HEK293 (cell line): ENCODE measurements around the gene PDE3B.
"Not testable (repeated sequence)": the region's sequence is repeated elsewhere in the genome, so short reads cannot be mapped to it uniquely, and the experiment has no call there.

Source experiments
- KLF10 ChIP-seq: fragments of 450-650 bp; IDR thresholded peaks from 2 replicates; pipeline ENCODE4 v1.5.1; 2018; ENCODE audit warnings: missing biosample characterization, mild to moderate bottlenecking, missing genetic modification characterization
- ZBTB21 ChIP-seq: fragments of 450-650 bp; formaldehyde crosslinking; IDR thresholded peaks from 2 replicates; pipeline ENCODE4 v1.5.1; 2017; ENCODE audit warnings: missing biosample characterization, missing genetic modification characterization
- ZNF354C ChIP-seq: fragments of 450-650 bp; formaldehyde crosslinking; IDR thresholded peaks from 2 replicates; pipeline ENCODE4 v1.5.1; 2016; ENCODE audit warnings: missing biosample characterization, missing genetic modification characterization, low read depth, borderline replicate concordance
- TF ChIP-seq, protein P1 (sequence below): fragments of 450-650 bp; formaldehyde crosslinking; IDR thresholded peaks from 2 replicates; pipeline ENCODE4 v1.5.1; 2016; ENCODE audit warnings: missing biosample characterization, missing genetic modification characterization
- TF ChIP-seq, protein P2 (sequence below): fragments of 450-650 bp; formaldehyde crosslinking; IDR thresholded peaks from 2 replicates; pipeline ENCODE4 v1.5.1; 2016; ENCODE audit warnings: missing biosample characterization, missing genetic modification characterization

DNA sequence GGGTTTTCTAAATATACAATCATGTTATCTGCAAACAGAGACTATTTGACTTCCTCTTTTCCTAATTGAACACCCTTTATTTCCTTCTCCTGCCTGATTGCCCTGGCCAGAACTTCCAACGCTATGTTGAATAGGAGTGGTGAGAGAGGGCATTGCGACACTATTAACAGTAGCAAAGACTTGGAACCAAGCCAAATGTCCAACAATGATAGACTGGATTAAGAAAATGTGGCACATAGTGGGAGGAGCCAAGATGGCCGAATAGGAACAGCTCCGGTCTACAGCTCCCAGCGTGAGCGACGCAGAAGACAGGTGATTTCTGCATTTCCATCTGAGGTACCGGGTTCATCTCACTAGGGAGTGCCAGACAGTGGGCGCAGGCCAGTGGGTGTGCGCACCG, 72.1 kb downstream of the PDE3B start:
- not testable (repeated sequence) for TF ChIP-seq ZBTB21, KLF10, ZNF354C (tag by site-specific recombination)
- TF ChIP-seq, protein P1, sequence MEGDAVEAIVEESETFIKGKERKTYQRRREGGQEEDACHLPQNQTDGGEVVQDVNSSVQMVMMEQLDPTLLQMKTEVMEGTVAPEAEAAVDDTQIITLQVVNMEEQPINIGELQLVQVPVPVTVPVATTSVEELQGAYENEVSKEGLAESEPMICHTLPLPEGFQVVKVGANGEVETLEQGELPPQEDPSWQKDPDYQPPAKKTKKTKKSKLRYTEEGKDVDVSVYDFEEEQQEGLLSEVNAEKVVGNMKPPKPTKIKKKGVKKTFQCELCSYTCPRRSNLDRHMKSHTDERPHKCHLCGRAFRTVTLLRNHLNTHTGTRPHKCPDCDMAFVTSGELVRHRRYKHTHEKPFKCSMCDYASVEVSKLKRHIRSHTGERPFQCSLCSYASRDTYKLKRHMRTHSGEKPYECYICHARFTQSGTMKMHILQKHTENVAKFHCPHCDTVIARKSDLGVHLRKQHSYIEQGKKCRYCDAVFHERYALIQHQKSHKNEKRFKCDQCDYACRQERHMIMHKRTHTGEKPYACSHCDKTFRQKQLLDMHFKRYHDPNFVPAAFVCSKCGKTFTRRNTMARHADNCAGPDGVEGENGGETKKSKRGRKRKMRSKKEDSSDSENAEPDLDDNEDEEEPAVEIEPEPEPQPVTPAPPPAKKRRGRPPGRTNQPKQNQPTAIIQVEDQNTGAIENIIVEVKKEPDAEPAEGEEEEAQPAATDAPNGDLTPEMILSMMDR (tag by site-specific recombination): not testable (repeated sequence)
- TF ChIP-seq, protein P2, sequence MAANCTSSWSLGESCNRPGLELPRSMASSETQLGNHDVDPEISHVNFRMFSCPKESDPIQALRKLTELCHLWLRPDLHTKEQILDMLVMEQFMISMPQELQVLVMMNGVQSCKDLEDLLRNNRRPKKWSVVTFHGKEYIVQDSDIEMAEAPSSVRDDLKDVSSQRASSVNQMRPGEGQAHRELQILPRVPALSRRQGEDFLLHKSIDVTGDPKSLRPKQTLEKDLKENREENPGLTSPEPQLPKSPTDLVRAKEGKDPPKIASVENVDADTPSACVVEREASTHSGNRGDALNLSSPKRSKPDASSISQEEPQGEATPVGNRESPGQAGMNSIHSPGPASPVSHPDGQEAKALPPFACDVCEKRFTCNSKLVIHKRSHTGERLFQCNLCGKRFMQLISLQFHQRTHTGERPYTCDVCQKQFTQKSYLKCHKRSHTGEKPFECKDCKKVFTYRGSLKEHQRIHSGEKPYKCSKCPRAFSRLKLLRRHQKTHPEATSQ (tag by site-specific recombination): not testable (repeated sequence)
